HCT116 (cell line): ENCODE results near the gene EEPD1. TPM values are rescaled to one million over a fixed set of nuclear protein-coding genes. Genes with fewer than 3 reads are reported as not detected.

ENCODE experiments used
- ATAC-seq: fragments of 200-7000 bp; cut with Tn5 transposase; 2 replicates; pipeline ENCODE4 v1.9.1; 2020; ENCODE audit warnings: mild to moderate bottlenecking, moderate library complexity
- BruUV-seq: library from RNA; stranded (reverse); fragments of 400-500 nt; replicated peaks from 2 replicates; lab custom pipeline; 2021; lab: Mats Ljungman, UMichigan
- CTCF ChIA-PET: fragments of 300-600 bp; sonication (Branson Sonifier 250); formaldehyde crosslinking; loops from one replicate; lab custom pipeline; 2021; ENCODE audit warnings: antibody characterized with exemption; lab: Charles Lee
- POLR2A ChIA-PET: fragments of 300-600, 350-600 bp; sonication (Branson Sonifier 250); formaldehyde crosslinking; loops from one replicate; lab custom pipeline; 2021; ENCODE audit warnings: antibody characterized with exemption; lab: Charles Lee
- RAD21 ChIA-PET, 2 experiments: fragments of 300-600 bp; sonication (Branson Sonifier 250); formaldehyde crosslinking; loops; one replicate each; lab custom pipeline; 2023; ENCODE audit warnings: low total read pairs in 2 of 2; ENCODE audit not compliant: uncharacterized antibody in 2 of 2, unreplicated experiment in 2 of 2, low non-redundant PET in 1 of 2; lab: Charles Lee
- DNase-seq: peaks from one replicate; pipeline ENCODE4 v3.0.0-alpha.2; 2010; ENCODE audit warnings: low read depth, low spot score
- H2AFZ ChIP-seq: fragments of 200-600 bp; shearing (Covaris generic), sonication (generic); 2 replicates; pipeline ENCODE4 v1.6.1; 2017; ENCODE audit warnings: low read depth, mixed run types, mixed read lengths, antibody characterized with exemption, low read length; ENCODE audit not compliant: poor library complexity, severe bottlenecking
- H3K27ac ChIP-seq: 2 replicates; pipeline ENCODE4 v1.5.1; 2012; ENCODE audit warnings: low read depth, low read length
- H3K27me3 ChIP-seq: fragments of 200-600 bp; sonication (generic); 2 replicates; pipeline ENCODE4 v1.6.1; 2016; ENCODE audit warnings: mixed run types, low read length, mixed read lengths; ENCODE audit not compliant: insufficient read depth
- H3K36me3 ChIP-seq, 2 experiments: fragments of 200-500 bp in 1 of 2; fragments of 200-600 bp in 1 of 2; sonication (Bioruptor generic) in 1 of 2; sonication (generic) in 1 of 2; 2 replicates each; pipeline versions ENCODE4 v1.5.1 to v1.6.1; 2014 to 2016; ENCODE audit warnings: low read length in 2 of 2, inconsistent platforms in 1 of 2, mixed read lengths in 1 of 2, mixed run types in 1 of 2; ENCODE audit not compliant: insufficient read depth in 2 of 2, control insufficient read depth in 1 of 2
- H3K4me1 ChIP-seq, 2 experiments: fragments of 200-600 bp in 1 of 2; sonication (generic) in 1 of 2; 2 replicates each; pipeline versions ENCODE4 v1.5.1 to v1.6.1; 2012 to 2017; ENCODE audit warnings: low read length in 2 of 2, inconsistent platforms in 1 of 2, mild to moderate bottlenecking in 1 of 2, mixed read lengths in 1 of 2, mixed run types in 1 of 2, moderate library complexity in 1 of 2; ENCODE audit not compliant: insufficient read depth in 2 of 2, control insufficient read depth in 1 of 2
- H3K4me2 ChIP-seq: fragments of 200-600 bp; sonication (generic); 2 replicates; pipeline ENCODE4 v1.6.1; 2017; ENCODE audit warnings: mixed run types, low read length, mixed read lengths
- H3K4me3 ChIP-seq, 2 experiments: fragments of 200-600 bp in 1 of 2; sonication (generic) in 1 of 2; replicated peaks in 1 of 2; 2 replicates each; pipeline ENCODE4 v1.5.1; 2011 to 2016; ENCODE audit warnings: low read length in 2 of 2, control low read depth in 1 of 2, low read depth in 1 of 2, mild to moderate bottlenecking in 1 of 2, mixed read lengths in 1 of 2, mixed run types in 1 of 2
- H3K79me2 ChIP-seq: fragments of 200-600 bp; sonication (generic); 2 replicates; pipeline ENCODE4 v1.6.1; 2017; ENCODE audit warnings: mild to moderate bottlenecking, mixed run types, low read length, moderate library complexity, mixed read lengths; ENCODE audit not compliant: insufficient read depth
- H3K9ac ChIP-seq: fragments of 200-600 bp; sonication (generic); 2 replicates; pipeline ENCODE4 v1.6.1; 2016; ENCODE audit warnings: low read length, mixed read lengths
- H3K9me2 ChIP-seq: fragments of 200-600 bp; sonication (generic), shearing (Covaris generic); 2 replicates; pipeline ENCODE4 v1.6.1; 2017; ENCODE audit warnings: mixed run types, mild to moderate bottlenecking, moderate library complexity; ENCODE audit not compliant: insufficient read depth
- H3K9me3 ChIP-seq, 2 experiments: fragments of 200-500 bp in 1 of 2; fragments of 200-600 bp in 1 of 2; sonication (Bioruptor generic) in 1 of 2; sonication (generic) in 1 of 2; 2 replicates each; pipeline ENCODE4 v1.6.1; 2014 to 2017; ENCODE audit warnings: low read length in 2 of 2, mixed read lengths in 2 of 2, inconsistent platforms in 1 of 2, low read depth in 1 of 2, mild to moderate bottlenecking in 1 of 2, mixed run types in 1 of 2, moderate library complexity in 1 of 2; ENCODE audit not compliant: control insufficient read depth in 1 of 2, insufficient read depth in 1 of 2
- H4K20me1 ChIP-seq: fragments of 200-600 bp; sonication (generic), shearing (Covaris generic); 2 replicates; pipeline ENCODE4 v1.6.1; 2017; ENCODE audit warnings: mixed run types, mild to moderate bottlenecking, moderate library complexity; ENCODE audit not compliant: insufficient read depth
- CBX3 ChIP-seq: IDR thresholded peaks from 2 replicates; pipeline ENCODE4 v1.6.1; 2012; ENCODE audit warnings: low read depth
- CEBPB ChIP-seq: IDR thresholded peaks from 2 replicates; pipeline ENCODE4 v1.6.1; 2012; ENCODE audit warnings: low read depth
- EGR1 ChIP-seq: IDR thresholded peaks from 2 replicates; pipeline ENCODE4 v1.6.1; 2012; ENCODE audit warnings: low read depth
- ELF1 ChIP-seq: IDR thresholded peaks from 2 replicates; pipeline ENCODE4 v1.6.1; 2012; ENCODE audit warnings: low read depth, borderline replicate concordance
- EZH2 ChIP-seq: fragments of 200-600 bp; sonication (generic); IDR thresholded peaks from 2 replicates; pipeline ENCODE4 v1.6.1; 2017; ENCODE audit warnings: antibody characterized with exemption, mixed run types
- EZH2phosphoT487 ChIP-seq: fragments of 200-600 bp; IDR thresholded peaks from 2 replicates; pipeline ENCODE4 v1.6.1; 2018; ENCODE audit warnings: antibody characterized with exemption, borderline replicate concordance
- JUND ChIP-seq: IDR thresholded peaks from 2 replicates; pipeline ENCODE4 v1.6.1; 2012
- RAD21 ChIP-seq: IDR thresholded peaks from 2 replicates; pipeline ENCODE4 v1.6.1; 2012; ENCODE audit warnings: low read depth, mild to moderate bottlenecking
- SIN3A ChIP-seq: IDR thresholded peaks from 2 replicates; pipeline ENCODE4 v1.6.1; 2012; ENCODE audit warnings: low read depth
- ZNF274 ChIP-seq: fragments of 200-500 bp; sonication (Bioruptor generic); IDR thresholded peaks from 2 replicates; pipeline ENCODE4 v1.6.1; 2014; ENCODE audit warnings: mild to moderate bottlenecking, low read depth, low read length, inconsistent platforms
- intact Hi-C: fragments of 100-400 bp; cut with micrococcal nuclease; formaldehyde crosslinking; loops from 2 replicates; pipeline ENCODE4 v1.10.0; 2022
- total RNA-seq: library from RNA; stranded (reverse); gene quantifications from one replicate; pipeline ENCODE4 v1.2.1, GENCODE V29; 2021; ENCODE audit not compliant: unreplicated experiment
- TF ChIP-seq, protein P1 (sequence below): IDR thresholded peaks from 2 replicates; pipeline ENCODE4 v1.6.1; 2012; ENCODE audit warnings: low read depth
- TF ChIP-seq, protein P2 (sequence below): IDR thresholded peaks from 2 replicates; pipeline ENCODE4 v1.6.1; 2011; ENCODE audit warnings: mild to moderate bottlenecking, low read length, moderate library complexity; ENCODE audit not compliant: insufficient replicate concordance; ENCODE audit errors: extremely low read depth
- TF ChIP-seq, protein P3 (sequence below): IDR thresholded peaks from 2 replicates; pipeline ENCODE4 v1.6.1; 2012
- TF ChIP-seq, protein P4 (sequence below): IDR thresholded peaks from 2 replicates; pipeline ENCODE4 v1.6.1; 2012

The EEPD1 gene
- total RNA-seq, 1 experiment from 2014 or later, result 4.2 TPM

DNA sequence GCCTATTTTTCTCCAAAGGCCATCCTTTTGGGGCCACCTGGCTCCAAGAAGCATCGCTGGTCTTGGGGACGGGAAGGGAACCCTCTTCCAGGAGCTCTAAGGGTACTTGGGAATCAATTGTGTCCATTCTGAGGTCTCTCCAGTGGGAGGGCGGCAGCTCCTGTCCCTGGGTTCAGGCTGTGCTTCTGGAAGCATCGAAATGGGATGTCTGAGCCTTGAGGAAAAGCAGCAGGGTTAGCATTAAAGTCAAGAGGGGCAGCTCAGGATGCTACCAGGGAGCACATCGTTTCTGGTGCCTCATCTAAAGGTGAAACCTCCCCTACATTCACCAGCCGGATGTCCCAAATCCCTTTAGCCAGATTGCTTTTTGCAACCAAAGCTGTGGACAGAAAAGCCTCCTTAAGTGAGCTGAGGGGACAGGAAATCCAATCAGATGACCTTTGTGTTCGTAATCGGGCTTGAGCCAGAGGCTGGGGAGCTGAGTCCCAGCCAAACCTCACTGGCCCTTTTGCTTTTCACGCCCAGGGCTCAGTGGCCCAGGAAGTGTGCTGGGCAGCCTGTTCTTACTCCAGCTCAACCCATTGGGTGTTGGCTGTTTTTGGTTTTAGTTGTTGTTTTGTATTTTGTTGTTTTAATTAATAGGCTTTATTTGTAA is 147.8 kb downstream of the EEPD1 start:
- intact Hi-C loops, result no loop called here
- no peaks in the 10 kb centered on the region for H3K9me2 ChIP-seq
- TF ChIP-seq ELF1, result no peak
- no peak for TF ChIP-seq JUND
- no peak for TF ChIP-seq EGR1
- no peak for TF ChIP-seq CBX3
- TF ChIP-seq, protein P1, sequence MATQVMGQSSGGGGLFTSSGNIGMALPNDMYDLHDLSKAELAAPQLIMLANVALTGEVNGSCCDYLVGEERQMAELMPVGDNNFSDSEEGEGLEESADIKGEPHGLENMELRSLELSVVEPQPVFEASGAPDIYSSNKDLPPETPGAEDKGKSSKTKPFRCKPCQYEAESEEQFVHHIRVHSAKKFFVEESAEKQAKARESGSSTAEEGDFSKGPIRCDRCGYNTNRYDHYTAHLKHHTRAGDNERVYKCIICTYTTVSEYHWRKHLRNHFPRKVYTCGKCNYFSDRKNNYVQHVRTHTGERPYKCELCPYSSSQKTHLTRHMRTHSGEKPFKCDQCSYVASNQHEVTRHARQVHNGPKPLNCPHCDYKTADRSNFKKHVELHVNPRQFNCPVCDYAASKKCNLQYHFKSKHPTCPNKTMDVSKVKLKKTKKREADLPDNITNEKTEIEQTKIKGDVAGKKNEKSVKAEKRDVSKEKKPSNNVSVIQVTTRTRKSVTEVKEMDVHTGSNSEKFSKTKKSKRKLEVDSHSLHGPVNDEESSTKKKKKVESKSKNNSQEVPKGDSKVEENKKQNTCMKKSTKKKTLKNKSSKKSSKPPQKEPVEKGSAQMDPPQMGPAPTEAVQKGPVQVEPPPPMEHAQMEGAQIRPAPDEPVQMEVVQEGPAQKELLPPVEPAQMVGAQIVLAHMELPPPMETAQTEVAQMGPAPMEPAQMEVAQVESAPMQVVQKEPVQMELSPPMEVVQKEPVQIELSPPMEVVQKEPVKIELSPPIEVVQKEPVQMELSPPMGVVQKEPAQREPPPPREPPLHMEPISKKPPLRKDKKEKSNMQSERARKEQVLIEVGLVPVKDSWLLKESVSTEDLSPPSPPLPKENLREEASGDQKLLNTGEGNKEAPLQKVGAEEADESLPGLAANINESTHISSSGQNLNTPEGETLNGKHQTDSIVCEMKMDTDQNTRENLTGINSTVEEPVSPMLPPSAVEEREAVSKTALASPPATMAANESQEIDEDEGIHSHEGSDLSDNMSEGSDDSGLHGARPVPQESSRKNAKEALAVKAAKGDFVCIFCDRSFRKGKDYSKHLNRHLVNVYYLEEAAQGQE, result no peak
- TF ChIP-seq, protein P2, sequence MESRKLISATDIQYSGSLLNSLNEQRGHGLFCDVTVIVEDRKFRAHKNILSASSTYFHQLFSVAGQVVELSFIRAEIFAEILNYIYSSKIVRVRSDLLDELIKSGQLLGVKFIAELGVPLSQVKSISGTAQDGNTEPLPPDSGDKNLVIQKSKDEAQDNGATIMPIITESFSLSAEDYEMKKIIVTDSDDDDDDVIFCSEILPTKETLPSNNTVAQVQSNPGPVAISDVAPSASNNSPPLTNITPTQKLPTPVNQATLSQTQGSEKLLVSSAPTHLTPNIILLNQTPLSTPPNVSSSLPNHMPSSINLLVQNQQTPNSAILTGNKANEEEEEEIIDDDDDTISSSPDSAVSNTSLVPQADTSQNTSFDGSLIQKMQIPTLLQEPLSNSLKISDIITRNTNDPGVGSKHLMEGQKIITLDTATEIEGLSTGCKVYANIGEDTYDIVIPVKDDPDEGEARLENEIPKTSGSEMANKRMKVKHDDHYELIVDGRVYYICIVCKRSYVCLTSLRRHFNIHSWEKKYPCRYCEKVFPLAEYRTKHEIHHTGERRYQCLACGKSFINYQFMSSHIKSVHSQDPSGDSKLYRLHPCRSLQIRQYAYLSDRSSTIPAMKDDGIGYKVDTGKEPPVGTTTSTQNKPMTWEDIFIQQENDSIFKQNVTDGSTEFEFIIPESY, result no peak
- TF ChIP-seq, protein P3, sequence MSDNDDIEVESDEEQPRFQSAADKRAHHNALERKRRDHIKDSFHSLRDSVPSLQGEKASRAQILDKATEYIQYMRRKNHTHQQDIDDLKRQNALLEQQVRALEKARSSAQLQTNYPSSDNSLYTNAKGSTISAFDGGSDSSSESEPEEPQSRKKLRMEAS, result no peak
- no peak for TF ChIP-seq ZNF274
- no peak for TF ChIP-seq RAD21
- TF ChIP-seq, protein P4, sequence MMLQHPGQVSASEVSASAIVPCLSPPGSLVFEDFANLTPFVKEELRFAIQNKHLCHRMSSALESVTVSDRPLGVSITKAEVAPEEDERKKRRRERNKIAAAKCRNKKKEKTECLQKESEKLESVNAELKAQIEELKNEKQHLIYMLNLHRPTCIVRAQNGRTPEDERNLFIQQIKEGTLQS, result no peak
- TF ChIP-seq SIN3A, result no peak
- TF ChIP-seq EZH2phosphoT487, result no peak
- no peak for TF ChIP-seq CEBPB
- TF ChIP-seq EZH2, result no peak
- TF ChIP-seq, all 23 proteins: peak for 0
- no peaks in the 10 kb centered on the region for H3K27me3 ChIP-seq
- H3K79me2 ChIP-seq, result no peaks in the 10 kb centered on the region
- H3K9me3 ChIP-seq, result no peaks in the 10 kb centered on the region
- no peak overlapping the region for H2AFZ ChIP-seq
- ATAC-seq (no peak), DNase-seq (no peak)
- no peaks in the 10 kb centered on the region for H3K36me3 ChIP-seq
- no peak overlapping the region for H3K27ac ChIP-seq
- ChIA-PET CTCF (interaction anchor here (1.5 to 2.6 kb wide), 3 partner anchors 9 to 325 kb away, joined by 3 to 8 read pairs (median 7); no protein-coding TSS in a partner anchor), POLR2A (interaction anchor here (1.4 kb wide), 1 partner anchor 9 kb away, joined by 3 read pairs; no protein-coding TSS in a partner anchor), RAD21 (no interaction called here)
- no TSS peak for BruUV-seq
- no peaks in the 10 kb centered on the region for H4K20me1 ChIP-seq
- no peak overlapping the region for H3K9ac ChIP-seq
- H3K4me3 ChIP-seq, result no peak overlapping the region
- H3K4me2 ChIP-seq, result no peak overlapping the region
- H3K4me1 ChIP-seq, result peaks cover 28 to 36% of the 10 kb centered on the region in 2 experiments
